Prostate gland (tissue), 2 donors: ENCODE results near the gene DNAJC17.

Source experiments
- POLR2A ChIP-seq: fragments of 450-650 bp; IDR thresholded peaks from one replicate; pipeline ENCODE4 v1.6.1; 2016; ENCODE audit warnings: antibody characterized with exemption, mild to moderate bottlenecking
- POLR2AphosphoS5 ChIP-seq: sonication (generic); formaldehyde crosslinking; IDR thresholded peaks from one replicate; pipeline ENCODE4 v1.6.1; 2017; ENCODE audit warnings: antibody characterized with exemption
- TF ChIP-seq, protein P1 (sequence below), 4 experiments: fragments of 200-600 bp in 2 of 4; fragments of 450-650 bp in 2 of 4; sonication (generic) in 2 of 4; IDR thresholded peaks; 1 replicate in 3 of 4; 2 replicates in 1 of 4; pipeline ENCODE4 v1.5.1; 2016 to 2019; ENCODE audit warnings: antibody characterized with exemption in 4 of 4, mild to moderate bottlenecking in 2 of 4, moderate library complexity in 2 of 4

DNA sequence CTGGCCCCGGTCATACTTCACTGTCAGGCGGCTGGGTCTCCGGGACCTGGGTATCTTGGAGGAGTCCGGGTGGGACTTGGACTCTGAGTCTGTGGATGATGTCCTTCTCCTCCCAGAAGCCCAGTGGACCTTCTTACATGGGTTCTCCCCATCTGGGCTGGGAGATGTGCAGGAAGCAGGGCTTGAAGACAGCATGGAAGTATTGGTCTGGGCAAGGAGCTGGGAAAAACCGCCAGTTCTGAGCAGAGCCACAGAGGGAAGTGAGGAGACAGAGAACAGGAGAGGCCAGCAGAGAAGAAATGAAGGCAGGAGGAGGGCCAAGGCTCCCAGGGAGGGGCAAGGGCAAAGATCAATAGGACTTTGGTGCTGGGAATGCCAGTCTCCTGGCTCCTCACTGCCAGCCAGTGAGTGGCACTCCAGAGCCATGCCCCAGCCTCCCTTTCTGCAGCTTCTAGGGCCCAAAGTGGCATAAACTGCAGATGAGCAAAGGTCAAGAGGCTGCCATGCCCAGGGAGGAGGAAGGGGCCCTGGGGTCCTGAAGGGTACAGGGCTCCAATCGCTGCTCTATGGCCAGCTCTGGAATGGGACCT lies 21.3 kb upstream of the DNAJC17 start, which contains the start of gene PPP1R14D:
- TF ChIP-seq, protein P1, sequence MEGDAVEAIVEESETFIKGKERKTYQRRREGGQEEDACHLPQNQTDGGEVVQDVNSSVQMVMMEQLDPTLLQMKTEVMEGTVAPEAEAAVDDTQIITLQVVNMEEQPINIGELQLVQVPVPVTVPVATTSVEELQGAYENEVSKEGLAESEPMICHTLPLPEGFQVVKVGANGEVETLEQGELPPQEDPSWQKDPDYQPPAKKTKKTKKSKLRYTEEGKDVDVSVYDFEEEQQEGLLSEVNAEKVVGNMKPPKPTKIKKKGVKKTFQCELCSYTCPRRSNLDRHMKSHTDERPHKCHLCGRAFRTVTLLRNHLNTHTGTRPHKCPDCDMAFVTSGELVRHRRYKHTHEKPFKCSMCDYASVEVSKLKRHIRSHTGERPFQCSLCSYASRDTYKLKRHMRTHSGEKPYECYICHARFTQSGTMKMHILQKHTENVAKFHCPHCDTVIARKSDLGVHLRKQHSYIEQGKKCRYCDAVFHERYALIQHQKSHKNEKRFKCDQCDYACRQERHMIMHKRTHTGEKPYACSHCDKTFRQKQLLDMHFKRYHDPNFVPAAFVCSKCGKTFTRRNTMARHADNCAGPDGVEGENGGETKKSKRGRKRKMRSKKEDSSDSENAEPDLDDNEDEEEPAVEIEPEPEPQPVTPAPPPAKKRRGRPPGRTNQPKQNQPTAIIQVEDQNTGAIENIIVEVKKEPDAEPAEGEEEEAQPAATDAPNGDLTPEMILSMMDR (IDR thresholded peaks at IDR 0.05): no peak
- TF ChIP-seq POLR2AphosphoS5: no peak
- TF ChIP-seq POLR2A: no peak
